ENCODE results near the gene FAM227B.
"Not testable (repeated sequence)": the region's sequence is repeated elsewhere in the genome, so short reads cannot be mapped to it uniquely, and the experiment has no call there.

FAM227B gene

GRCh38 chr15:49372366-49372765 is 248.3 kb downstream of the FAM227B start:
- DNase-seq (ENCODE audit: low spot score), result no peak

DNA sequence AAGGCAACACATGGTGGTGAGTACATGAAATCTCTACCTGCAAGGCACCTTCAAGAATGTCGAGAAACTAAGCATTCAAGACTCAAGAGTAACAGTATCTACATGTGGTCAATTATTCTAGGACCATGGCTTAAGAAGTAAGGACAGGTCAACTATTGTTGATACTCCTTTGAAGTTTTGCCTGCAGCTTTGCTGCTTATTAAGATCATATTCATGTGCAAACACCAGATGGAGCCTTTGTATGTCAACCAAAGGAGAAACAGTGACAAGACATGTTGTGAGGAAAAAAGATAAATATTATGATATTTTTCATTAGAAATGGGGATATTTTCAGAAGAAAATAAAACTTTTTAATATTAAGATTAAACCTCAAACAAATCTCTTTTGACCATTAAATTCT is 249.8 kb downstream of the FAM227B start:
- DNase-seq (ENCODE audit: low spot score), result no peak

DNA sequence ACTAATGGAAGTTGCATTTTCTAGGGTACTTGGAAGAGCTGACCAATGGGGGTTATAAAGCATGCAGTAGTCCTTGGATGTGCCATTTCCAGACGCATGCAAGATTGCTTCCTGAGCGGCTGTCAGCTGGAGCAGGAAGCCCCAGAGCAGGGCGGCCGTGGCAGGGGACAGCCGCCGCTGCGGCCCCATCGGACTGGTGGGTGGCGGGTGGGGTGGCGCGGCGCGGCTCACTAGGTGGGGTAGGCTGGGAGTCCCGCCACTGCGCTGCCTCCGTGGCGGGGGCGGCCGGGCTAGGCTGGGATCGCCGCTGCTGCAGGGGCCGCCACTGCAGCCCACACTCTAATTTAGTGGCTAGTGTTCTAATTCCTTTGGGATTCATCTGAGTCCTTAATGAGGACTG is 254.1 kb downstream of the FAM227B start:
- no peak for DNase-seq (ENCODE audit: low spot score)

- no peak for DNase-seq (ENCODE audit: low spot score)
Observed at GRCh38 chr15:49361370-49361769, 259.2 kb downstream of the FAM227B start.

- DNase-seq (ENCODE audit: low spot score), result not testable (repeated sequence)
Observed at GRCh38 chr15:49354439-49354838, 266.2 kb downstream of the FAM227B start.

DNA sequence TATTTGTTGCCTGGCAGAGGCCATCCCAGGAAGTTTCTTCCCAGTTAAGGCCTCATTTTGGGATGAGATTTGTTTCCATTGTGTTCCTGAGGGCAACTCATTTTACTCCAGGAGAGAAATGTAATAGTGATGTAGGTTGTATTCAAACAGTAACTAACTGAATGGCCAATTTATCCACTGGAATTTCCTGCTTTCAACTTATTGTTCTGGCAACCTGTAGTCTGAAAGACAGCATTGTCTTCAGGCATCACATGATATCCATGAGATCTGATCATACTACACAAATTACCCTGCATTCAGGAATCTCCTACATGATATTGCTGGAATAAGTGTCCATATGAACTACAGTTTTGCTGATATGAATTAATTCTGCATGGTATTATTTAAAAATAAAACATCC is 277.1 kb downstream of the FAM227B start:
- no peak for DNase-seq (ENCODE audit: low spot score)

- no peak for DNase-seq (ENCODE audit: low spot score)
Observed at GRCh38 chr15:49339656-49340055, 281.0 kb downstream of the FAM227B start.

GRCh38 chr15:49331951-49332350 is 288.7 kb downstream of the FAM227B start:
- no peak for DNase-seq (ENCODE audit: low spot score)

DNA sequence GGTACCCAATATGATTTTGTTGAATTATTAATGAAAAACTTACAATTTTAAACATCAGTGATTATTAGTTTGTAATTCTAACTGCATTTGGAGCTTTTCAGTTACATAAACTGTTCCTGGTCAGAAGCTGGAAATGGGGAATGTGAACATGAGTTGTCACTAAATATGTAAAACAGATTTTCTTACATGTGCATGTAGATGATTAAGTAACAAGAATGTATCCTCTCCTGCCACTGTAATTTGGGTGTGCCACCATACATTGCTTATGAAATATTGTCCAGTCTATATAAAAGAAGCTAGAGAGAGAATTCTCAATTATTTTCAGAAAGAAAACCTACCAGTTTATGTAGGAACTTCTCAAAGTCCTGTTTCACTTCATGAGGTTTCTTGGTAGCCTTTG is 289.2 kb downstream of the FAM227B start:
- DNase-seq (ENCODE audit: low spot score), result no peak

DNA sequence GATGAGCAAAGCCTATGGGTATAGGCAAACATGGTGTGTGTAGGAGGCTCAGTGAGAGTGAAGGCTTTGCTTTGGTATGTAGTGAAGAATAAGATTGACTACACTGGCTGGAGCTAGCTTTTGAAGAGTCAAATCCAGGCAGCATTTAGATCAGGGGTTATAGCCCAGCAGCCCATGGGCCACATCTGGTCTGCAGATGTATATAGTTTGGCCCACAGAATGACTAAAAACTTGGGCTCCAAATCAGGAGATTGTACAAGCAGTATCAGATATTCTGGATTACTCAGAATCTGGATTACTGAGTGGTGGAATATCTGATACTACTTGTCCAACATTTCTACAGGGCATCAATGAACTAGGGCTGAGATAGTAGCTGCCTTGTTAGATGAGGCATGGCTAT is 290.5 kb downstream of the FAM227B start:
- no peak for DNase-seq (ENCODE audit: low spot score)

DNA sequence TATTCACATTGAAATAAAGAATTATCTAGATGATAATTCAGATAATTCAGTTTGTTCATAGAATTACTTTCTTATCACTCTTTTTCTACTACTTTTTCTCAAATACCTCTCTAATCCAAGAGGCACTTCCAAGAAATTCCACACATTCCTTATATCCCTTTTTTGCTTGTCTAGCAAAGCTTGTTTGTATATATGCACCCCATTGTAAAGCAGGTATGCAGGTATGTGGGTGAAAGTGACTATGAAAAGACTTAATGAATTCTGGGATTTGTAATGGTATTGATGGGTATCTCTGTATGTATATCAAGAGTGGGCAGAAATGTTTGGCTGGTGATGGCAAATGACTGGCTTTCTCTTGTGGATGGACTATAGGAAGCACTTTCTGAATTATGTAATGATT is 291.7 kb downstream of the FAM227B start:
- DNase-seq (ENCODE audit: low spot score), result no peak

GRCh38 chr15:49327927-49328326 is 292.7 kb downstream of the FAM227B start:
- DNase-seq (ENCODE audit: low spot score), result no peak

- DNase-seq (ENCODE audit: low spot score), result no peak
Observed at GRCh38 chr15:49323207-49323606, 297.4 kb downstream of the FAM227B start.

DNA sequence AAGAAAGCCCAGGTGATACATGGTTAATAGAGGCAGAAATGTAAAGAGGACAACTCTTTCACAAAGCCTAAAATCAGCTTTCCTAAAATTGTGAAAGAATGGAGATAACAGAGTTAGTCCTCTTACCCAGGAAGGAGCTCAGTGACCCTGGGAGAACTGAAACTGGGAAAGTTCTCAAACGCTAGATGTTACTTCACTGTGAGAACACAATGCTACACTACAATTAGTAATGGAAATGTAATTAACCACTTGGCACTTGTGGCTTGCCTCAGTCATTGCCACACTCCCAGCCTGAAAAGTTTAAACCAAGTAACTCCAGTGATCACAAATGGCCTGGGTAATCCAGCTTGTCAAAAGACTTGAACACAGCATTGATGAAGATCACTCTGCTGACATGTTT is 300.3 kb downstream of the FAM227B start:
- no peak for DNase-seq (ENCODE audit: low spot score)

DNA sequence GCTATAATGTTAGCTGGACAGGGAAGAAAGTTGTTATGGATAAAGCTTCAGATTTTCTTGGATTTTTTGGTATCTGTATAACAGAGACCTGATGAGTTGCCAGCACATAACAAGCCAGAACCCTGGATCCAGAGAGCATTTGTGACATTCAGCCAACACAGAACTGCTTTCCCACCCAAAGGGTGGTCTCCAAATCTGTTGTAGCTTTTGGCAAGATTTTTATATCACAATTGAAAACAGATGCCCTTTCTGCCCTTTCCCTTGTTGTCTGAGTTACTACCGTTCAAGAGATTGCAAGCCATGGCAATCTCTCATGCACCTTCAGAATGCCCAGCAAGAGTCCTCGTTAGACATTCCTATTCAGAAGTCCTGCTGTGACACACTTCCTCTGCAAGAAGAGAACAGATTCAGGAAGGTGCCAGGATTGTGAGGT is 305.2 kb downstream of the FAM227B start:
- no peak for DNase-seq (ENCODE audit: low spot score)

DNA sequence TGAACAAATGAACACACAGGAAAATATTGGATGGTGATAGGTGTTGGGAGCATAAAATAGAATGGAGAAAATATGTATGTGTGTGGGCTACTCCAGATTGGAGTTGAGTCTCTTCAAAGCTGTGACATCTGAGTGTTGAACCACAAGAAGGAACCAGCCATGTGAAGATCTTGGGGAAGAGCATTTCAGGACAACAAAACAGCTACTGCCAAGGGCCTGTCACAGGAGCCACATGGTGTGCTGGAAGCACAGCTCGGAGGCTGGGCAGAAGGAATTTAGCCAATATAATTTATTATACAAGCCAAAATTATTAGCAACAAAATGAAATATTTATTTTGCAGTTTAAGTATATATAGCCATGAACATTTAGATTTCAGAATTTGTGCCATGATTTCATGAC is 305.9 kb downstream of the FAM227B start:
- DNase-seq (ENCODE audit: low spot score), result no peak

- no peak for DNase-seq (ENCODE audit: low spot score)
Observed at GRCh38 chr15:49313650-49314049, 307.0 kb downstream of the FAM227B start.

GRCh38 chr15:49309889-49310288 is 310.7 kb downstream of the FAM227B start:
- no peak for DNase-seq (ENCODE audit: low spot score)

- no peak for DNase-seq (ENCODE audit: low spot score)
Observed at GRCh38 chr15:49308686-49309085, 311.9 kb downstream of the FAM227B start.

DNA sequence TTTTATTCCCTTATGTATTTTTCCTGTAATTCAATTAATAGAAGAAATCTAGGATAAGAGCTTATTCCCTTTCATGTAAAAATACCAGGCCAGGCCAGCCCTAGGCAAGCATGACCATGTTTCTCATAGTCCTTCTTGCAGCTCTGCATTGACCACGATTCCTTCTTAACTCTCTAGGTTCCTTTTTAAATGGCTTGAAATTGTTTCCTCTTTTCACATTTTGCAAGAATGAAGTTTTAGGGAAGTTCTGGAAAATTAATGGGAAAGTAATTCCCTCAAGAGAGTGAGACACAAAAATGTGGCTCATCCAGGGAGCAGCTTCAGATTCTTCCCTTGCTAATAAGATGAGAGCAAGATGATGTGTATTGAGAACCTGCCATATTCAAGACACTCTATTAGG is 314.1 kb downstream of the FAM227B start:
- no peak for DNase-seq (ENCODE audit: low spot score)

GRCh38 chr15:49303003-49303402 is 317.6 kb downstream of the FAM227B start:
- DNase-seq (ENCODE audit: low spot score), result no peak

- no peak for DNase-seq (ENCODE audit: low spot score)
Observed at GRCh38 chr15:49301562-49301961, 319.1 kb downstream of the FAM227B start.

- DNase-seq (ENCODE audit: low spot score), result no peak
Observed at GRCh38 chr15:49300856-49301255, 319.8 kb downstream of the FAM227B start.

DNA sequence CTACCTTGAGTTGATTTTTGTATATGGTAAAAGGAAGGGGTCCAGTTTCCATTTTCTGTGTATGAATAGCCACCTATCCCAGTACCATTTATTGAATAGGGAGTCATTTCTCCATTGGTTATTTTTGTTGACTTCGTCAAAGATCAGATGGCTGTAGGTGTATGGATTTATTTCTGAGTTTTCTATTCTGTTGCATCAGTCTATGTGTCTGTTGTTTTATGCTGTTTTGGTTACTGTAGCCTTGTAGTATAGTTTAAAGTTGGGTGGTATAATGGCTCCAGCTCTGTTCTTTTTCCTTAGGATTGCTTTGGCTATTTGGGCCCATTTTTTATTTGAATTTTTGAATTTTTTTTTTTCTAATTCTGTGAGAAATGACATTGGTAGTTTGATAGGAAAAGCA is 323.0 kb downstream of the FAM227B start:
- DNase-seq (ENCODE audit: low spot score), result no peak

GRCh38 chr15:49296258-49296657 is 324.4 kb downstream of the FAM227B start:
- DNase-seq (ENCODE audit: low spot score), result no peak
